C4-2B (cell line): ENCODE results near the gene MTA1.

Source experiments
- CTCF ChIP-seq: fragments of 450-650 bp; conservative IDR thresholded peaks from 2 replicates; pipeline ENCODE4 v1.5.1; 2017; ENCODE audit warnings: mild to moderate bottlenecking
- ZFX ChIP-seq: fragments of 450-650 bp; IDR thresholded peaks from 2 replicates; pipeline ENCODE4 v1.6.1; 2017

DNA sequence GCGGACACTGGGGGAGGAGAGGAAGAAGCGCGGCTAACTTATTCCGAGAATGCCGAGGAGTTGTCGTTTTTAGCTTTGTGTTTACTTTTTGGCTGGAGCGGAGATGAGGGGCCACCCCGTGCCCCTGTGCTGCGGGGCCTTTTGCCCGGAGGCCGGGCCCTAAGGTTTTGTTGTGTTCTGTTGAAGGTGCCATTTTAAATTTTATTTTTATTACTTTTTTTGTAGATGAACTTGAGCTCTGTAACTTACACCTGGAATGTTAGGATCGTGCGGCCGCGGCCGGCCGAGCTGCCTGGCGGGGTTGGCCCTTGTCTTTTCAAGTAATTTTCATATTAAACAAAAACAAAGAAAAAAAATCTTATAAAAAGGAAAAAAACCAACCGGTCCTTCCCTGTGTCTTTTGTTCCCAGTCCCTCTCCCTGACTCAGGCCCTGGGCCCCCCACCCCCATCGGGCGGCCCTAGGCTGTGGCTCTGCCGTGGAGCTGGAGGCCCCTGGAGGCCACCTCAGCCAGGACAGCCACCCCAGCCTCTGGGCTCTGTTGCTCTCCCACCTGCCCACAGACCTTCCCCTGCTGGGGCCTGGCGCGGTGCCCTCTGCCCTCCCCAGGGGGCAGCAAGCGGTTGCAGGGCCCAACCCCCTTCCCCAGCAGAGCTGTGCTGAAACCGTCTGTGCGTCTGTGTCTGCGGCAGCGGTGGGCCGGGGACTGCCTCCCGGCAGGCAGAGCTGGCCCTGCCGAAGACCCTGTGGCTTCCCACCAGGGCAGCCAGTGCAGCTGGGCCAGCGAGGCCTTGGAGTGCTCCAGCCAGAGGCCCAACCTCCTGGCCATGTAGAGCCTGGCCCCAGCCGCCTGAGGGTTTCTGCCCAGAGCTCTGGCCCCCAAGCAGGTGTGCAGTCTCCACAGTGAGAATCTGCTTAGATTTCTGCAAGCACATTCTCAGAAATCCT, 51.0 kb downstream of the MTA1 start:
- TF ChIP-seq CTCF (no peak), ZFX (no peak)
